Stimulated activated CD8-positive, alpha-beta memory T cell treated with anti-CD3 and anti-CD28 coated beads, Interleukin-12 subunit alpha, Interleukin-12 subunit beta, amount 100 ng/mL, for 4 hours (primary cell): ENCODE results near the gene BPTF.
"Not testable (repeated sequence)": the region's sequence is repeated elsewhere in the genome, so short reads cannot be mapped to it uniquely, and the experiment has no call there.

ENCODE experiments used
- DNase-seq: peaks from one replicate; pipeline ENCODE4 v3.0.0-alpha.2; 2020; ENCODE audit warnings: low read depth

BPTF gene

DNA sequence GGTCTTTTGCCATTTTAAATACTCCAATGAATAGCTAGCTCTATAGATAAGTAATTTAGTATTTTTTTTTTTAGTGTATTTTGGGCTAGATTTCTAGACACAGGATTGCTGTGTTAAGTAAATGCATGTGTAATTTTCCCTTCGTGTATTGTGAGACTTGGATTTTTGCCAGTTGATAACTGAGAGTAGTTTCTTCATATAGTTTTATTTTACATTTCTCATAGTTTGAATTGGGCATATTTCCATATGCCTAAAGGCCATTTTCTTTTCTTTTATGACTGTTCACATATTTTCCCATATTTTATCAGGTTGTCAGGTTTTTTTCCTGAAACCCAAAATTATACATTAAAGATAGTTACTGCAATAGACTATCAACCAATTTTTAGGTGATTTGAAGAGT lies 59.4 kb downstream of the BPTF start:
- DNase-seq, result no peak

DNA sequence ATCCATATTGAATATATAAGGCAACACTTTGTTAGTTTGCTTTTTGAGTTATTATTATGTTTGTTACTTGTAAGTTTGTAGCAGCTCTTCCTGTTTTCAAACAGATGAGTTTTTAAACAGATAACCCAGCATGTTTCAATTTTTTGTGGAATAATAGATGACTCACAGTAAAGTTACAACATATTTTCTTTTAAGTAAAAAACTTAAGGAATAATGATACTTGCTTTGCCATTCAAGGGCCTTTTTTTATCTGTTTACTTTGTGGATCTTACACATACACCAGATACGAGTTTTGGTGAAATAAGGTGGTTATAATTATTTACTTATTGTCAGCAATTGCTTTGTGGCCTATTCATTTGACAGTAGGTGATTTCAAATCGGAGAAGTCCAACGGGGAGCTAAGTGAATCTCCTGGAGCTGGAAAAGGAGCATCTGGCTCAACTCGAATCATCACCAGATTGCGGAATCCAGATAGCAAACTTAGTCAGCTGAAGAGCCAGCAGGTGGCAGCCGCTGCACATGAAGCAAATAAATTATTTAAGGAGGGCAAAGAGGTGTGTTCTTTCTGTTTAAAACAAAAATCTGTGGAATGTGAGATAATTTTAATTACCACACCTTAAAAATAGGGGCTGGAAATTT lies 66.3 kb downstream of the BPTF start:
- no peak for DNase-seq

DNA sequence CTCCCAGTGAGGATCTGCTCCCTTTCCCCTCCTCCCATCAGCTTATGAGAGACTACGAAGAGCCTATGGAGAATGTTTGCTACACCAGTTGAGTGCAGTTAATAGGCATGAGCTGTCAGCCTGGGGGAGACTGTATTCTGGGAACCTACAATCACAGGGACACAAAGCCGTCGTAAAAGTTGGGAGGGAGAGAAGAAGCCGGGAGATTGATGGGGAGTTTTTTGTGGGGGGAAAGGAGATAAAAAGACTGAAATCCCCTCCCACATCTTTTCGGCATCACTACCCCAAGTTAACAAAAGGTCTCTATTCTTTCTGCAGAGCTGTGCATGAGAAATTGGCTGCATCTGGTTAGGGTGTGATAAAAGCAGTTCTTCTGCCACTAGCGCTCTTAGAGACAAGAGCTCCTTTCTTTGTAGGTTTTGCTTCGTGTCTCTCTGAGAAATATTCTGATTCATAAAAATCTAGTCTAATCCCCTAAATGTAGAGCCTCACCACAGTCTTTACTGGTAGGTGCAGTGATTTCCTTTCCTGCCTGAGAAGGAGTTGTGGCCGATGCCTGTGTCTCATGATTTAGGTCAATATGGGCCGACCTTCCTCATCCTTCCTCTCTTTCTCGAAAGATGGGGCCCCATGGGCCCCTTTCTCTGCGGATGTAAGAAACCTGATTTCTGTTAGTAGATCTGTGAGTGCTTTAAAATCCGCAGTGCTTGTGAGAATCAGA lies 77.4 kb downstream of the BPTF start:
- DNase-seq, result no peak

DNA sequence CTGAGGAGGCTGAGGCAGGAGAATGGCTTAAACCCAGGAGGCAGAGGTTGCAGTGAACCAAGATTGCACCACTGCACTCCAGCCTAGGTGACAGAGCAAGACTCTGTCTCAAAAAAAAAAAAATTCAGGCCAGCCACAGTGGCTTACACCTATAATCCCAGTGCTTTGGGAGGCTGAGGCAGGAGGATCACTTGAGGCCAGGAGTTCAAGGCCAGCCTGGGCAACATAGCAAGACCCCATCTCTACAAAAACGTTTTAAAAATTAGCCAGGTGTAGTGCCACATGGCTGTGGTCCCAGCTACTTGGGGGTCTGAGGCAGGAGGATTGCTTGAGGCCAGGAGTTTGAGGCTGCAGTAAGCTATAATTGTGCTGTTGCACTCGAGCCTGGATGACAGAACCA lies 80.0 kb downstream of the BPTF start:
- DNase-seq, result not testable (repeated sequence)

DNA sequence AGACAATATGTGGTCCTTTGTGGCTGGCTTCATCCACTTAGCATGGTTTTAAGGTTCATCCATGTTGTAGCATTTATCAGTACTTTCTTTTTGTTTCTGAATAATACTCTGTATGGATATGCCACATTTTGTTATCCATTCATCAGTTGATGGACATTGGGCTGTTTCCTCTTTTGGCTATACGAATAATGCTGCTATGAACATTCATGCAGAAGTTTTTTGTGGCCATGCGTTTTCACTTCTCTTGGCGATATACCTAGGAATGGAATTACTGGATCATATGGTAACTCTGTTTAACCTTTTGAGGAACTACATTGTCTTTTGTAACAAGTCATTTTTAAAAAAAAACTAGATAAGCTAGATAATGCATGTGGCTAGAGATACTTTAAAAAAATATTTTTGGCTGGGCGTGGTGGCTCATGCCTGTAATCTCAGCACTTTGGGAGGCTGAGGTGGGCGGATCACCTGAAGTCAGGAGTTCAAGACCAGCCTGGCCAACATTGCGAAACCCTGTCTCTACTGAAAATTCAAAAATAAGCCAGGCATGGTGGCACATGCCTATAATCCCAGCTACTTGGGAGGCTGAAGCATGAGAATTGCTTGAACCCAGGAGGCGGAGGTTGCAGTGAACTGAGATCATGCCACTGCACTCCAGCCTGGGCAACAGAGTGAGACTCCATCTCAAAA lies 85.0 kb downstream of the BPTF start:
- DNase-seq, result not testable (repeated sequence)

DNA sequence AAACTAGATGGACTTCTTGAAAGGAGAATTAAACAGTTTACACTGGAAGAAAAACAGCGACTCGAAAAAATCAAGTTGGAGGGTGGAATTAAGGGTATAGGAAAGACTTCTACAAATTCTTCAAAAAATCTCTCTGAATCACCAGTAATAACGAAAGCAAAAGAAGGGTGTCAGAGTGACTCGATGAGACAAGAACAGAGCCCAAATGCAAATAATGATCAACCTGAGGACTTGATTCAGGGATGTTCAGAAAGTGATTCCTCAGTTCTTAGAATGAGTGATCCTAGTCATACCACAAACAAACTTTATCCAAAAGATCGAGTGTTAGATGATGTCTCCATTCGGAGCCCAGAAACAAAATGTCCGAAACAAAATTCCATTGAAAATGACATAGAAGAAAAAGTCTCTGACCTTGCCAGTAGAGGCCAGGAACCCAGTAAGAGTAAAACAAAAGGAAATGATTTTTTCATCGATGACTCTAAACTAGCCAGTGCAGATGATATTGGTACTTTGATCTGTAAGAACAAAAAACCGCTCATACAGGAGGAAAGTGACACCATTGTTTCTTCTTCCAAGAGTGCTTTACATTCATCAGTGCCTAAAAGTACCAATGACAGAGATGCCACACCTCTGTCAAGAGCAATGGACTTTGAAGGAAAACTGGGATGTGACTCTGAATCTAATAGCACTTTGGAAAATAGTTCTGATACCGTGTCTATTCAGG lies 85.9 kb downstream of the BPTF start:
- no peak for DNase-seq

DNA sequence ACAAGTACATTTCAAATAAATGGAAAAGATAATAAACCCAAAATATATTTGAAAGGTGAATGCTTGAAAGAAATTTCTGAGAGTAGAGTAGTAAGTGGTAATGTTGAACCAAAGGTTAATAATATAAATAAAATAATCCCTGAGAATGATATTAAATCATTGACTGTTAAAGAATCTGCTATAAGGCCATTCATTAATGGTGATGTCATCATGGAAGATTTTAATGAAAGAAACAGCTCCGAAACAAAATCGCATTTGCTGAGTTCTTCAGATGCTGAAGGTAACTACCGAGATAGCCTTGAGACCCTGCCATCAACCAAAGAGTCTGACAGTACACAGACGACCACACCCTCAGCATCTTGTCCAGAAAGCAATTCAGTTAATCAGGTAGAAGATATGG lies 86.8 kb downstream of the BPTF start:
- DNase-seq, result no peak

DNA sequence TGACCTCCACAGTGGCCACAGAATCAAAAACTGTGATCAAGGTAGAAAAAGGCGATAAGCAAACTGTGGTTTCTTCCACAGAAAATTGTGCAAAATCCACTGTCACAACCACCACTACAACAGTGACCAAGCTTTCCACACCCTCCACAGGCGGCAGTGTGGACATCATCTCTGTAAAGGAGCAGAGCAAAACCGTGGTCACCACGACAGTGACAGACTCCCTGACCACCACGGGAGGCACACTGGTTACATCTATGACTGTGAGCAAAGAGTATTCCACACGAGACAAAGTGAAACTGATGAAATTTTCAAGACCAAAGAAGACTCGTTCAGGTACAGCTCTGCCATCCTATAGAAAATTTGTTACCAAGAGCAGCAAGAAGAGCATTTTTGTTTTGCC lies 87.4 kb downstream of the BPTF start:
- no peak for DNase-seq

DNA sequence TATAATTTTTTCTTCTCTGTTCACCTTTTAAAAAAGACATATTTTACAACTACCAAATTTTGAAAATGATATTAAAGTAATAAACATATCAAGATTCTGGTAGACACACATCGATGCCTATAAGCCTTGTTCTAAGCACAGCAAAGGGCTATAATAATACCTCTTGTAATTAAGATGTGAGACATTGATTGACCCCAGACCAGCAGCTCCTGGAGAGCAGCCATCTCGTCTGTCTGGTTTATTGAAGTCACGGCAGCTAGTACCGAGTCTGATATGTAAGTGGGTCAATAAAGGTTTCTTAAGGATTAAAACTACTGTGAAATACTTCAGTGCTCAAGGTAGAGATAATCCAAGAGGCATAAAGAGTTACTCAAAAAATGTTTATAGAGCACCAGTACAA lies 94.9 kb downstream of the BPTF start:
- DNase-seq, result no peak

DNA sequence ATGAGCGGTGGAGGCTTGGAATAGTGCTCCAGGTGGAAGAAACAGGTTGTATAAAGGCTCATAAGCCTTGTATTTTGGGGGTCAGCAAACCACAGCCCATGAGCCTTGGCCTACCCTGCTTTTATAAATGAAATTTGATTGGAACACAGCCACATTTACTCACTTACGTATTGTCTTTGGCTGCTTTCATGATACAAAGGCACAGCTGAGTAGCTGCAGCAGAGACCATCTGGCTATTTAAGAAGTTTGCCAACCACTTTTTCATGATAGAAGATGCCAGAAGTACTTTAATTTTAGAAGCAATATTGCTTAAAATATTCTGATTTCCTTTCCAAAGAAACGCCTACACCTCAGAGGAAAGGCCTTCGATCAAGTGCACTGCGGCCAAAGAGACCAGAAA lies 97.2 kb downstream of the BPTF start:
- DNase-seq, result no peak

DNA sequence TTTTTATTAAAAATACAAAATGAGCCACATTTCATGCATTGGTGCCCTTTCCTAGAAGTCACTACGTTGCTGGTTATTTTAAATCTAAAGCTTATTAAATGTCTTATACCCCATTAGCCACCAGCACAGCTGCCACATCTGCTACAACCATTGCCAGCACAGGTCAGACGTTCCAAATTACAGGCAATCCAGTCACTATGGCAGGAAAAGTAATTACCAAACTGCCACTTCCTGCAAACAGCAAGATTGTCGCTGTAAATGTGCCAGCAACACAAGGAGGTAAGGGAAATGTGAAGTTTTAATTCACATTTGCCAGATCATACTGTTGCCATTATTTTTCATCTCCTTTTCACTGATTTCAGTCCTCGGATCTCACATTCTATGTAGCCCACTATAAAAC lies 103.5 kb downstream of the BPTF start:
- not testable (repeated sequence) for DNase-seq

DNA sequence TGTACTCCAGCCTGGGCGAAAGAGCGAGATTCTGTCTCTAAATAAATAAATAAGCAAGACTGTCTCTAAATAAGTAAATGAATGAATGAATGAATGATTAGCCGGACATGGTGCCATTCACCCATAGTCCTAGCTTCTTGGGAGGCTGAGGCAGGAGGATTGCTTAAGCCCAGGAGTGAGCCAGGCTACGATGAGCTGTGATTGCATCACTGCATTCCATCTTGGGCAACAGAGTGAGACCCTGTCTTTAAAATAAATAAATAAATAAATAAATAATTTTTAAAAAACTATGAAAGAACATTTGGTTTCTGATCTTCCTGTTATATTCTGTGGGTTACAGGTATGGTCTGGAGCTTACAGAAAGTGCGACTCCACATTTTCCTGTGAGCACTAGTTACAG lies 105.9 kb downstream of the BPTF start:
- DNase-seq, result no peak

DNA sequence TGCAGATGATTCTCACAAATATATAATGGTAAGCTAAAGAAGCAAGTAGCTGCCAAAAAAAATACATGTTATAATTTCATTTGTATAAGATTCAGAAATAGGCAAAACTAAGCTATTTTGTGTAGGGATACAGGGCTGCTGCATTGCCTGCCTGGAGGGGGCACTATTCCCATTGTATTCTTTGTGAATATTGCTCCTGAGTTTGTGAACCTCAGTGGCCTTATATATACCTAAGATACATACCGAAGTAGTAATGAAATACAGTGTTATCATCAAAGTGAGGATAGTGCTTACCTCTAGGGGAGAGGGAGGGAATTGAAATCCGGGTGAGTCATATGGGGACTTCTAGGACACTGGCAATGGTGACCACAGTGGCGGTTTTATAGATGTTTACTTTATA lies 117.5 kb downstream of the BPTF start:
- DNase-seq, result no peak

DNA sequence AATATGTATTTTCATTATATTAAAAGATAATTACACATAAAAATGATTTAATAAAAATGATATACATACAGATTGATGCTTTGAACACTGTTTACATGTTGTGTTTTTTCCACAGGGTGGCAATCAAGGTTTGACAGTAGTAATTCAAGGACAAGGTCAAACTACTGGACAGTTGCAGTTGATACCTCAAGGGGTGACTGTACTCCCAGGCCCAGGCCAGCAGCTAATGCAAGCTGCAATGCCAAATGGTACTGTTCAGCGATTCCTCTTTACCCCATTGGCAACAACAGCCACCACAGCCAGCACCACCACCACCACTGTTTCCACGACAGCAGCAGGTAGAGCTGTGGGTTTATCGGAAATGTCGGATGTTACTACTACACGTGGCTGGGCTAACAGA lies 118.7 kb downstream of the BPTF start:
- no peak for DNase-seq

DNA sequence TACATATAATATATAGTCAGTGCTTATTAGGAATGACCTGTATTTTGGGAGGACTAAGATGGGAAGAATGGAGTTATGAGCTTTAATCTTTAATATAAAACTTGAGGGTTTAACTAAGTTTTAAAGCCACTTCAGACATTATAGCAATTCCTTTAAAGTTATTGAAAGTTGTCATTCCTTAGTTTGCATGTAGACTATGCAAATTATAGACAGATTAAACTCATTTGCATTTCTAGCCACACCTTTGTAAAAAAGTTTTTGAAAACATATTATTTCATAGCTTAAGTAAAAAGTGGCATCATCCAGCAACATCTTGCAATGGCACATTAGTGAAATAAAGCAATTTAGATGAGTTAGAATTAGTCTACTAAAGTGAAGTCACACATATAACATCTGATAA lies 121.2 kb downstream of the BPTF start:
- DNase-seq, result no peak

DNA sequence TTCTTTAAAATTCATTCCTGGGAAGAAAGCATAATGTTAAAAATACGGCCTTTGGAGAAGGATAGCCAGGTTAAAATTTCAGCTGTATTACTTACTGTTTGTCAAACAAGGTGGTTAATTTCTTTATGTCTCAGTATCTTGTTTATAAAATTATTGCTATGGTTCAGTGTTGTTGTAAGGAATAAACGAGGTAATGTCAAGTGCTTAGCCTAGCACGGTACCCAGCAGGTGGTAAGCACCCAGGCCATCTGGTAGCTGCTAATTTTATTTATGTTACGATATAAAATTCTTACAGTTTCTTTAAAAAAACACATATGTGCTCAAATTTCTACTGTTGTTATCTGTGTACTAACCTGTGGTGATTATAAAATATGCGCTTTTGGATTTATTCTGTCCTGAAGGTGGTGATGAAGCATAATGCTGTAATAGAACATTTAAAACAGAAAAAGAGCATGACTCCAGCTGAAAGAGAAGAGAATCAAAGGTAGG lies 122.1 kb downstream of the BPTF start:
- DNase-seq, result no peak

DNA sequence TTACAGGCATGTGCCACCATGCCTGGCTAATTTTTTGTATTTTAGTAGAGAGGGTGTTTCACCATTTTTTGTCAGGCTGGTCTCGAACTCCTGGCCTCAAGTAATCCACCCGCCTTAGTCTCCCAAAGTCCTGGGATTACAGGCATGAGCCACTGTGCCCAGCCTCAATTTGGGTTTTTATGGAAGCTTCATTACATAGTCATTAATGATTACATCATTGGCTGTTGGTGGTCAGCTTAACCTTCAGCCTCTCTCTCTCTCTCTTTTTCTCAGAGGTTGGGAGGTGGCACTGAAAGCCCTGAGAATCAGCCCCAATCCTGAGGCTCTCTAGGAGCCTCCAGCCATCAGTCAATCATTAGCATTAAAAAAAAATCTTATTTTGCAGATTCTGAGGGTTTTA lies 125.6 kb downstream of the BPTF start:
- no peak for DNase-seq

DNA sequence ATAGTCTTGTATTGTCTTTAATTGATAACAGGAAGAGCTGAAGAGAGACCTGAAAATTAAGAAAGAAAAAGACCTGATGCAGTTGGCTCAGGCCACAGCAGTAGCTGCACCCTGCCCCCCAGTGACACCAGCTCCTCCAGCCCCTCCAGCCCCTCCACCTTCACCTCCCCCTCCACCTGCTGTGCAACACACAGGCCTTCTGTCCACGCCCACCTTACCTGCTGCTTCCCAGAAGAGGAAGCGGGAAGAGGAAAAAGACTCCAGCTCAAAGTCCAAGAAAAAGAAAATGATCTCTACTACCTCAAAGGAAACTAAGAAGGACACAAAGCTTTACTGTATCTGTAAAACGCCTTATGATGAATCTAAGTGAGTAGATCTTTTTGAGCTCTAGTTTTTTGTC lies 134.2 kb downstream of the BPTF start:
- DNase-seq, result no peak

DNA sequence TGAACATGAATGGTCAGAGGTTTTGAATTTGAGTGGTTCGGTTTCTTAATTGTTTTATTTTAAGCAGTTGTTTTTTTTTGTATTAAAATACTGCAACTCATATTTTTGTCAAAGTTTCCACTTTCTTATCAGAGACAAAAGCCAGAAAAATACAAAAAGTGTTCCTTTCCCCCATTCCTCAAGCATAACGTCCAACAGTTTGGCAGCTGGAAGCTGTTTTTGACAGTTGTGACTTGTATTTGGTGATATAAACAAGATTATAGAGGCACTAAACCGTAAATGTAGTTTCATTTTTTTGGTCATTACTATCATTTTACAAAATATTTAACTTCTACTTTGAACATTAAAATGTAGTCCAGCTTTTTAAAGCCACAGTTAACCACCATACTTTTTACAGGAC lies 135.0 kb downstream of the BPTF start:
- DNase-seq, result not testable (repeated sequence)

DNA sequence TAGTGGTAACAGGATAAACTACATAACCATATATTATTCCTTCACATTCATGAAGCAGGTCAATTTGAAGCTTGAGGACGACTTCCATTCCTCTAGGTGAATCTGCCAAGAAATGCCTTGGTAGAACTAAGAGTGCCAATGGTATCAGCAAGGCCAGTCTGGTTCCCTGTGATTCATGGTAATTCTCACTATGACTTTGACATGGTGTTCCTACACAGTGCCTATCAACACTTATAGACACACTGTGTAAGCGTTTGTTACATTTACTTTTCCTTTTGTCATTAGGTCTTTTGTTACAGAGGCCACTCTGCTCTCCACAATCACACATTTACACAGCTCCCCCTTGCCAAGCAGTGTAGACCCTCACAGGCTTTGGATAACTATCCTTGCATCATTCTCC lies 136.9 kb downstream of the BPTF start:
- DNase-seq, result not testable (repeated sequence)

DNA sequence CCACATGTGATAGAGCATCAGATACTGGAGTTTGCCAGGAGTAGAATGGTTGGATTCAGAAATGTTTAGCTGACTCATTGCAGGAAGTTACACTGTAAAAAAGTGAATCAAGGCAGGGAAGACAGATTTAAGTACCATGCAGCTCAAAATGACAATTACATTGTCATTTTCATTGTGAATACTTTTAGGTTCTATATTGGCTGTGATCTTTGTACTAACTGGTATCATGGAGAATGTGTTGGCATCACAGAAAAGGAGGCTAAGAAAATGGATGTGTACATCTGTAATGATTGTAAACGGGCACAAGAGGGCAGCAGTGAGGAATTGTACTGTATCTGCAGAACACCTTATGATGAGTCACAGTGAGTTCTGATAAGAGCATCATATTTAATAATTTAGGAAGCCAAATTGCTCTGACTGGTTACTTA lies 137.9 kb downstream of the BPTF start:
- DNase-seq, result peak; percentile 14

DNA sequence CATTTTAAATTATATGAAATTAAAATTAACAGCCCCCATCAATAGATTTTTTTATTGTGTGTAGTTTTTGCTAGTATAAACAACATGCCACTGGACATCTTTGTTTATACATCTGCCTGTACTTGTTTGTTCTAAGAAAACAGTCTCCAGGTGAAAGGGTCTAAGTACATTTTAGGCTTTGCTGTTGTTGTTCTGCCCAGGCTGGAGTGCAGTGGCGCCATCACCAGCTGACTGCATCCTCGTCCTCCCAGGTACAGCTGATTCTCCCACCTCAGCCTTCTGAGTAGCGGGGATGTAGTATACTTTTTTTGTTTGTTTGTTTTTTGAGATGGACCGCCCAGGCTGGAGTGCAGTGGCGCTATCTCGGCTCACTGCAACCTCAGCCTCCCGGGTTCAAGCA lies 145.5 kb downstream of the BPTF start:
- DNase-seq, result no peak

DNA sequence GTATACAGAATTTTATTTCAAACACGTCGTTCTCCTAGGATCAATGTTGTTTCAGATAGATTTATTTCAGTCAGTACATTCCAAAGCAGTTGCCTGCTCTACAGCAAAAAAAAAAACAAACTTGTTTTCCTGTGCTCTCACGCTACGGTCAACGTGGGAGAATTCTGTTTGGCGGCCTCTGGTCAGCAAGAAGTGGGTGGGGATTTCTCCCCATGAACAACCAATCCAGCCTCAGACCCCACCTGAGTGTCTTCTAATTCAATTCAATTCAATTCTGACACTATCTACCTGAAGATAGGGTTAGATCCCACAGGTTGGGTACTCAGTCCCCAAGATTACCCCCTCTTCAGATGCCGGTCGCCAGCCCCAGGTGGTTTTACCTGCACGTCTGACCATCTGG lies 148.9 kb downstream of the BPTF start:
- DNase-seq, result no peak
